HepG2 (cell line): ENCODE measurements around the gene ZNF134. TPM values are rescaled to one million over a fixed set of nuclear protein-coding genes. Genes with fewer than 3 reads are reported as not detected.

Experiments used
- PHF20 ChIP-seq: sonication (generic); formaldehyde crosslinking; IDR thresholded peaks from 2 replicates; pipeline ENCODE4 v1.5.0; 2020; ENCODE audit warnings: mild to moderate bottlenecking, missing genetic modification reagents
- RAD21 ChIP-seq: fragments of 450-650 bp; formaldehyde crosslinking; IDR thresholded peaks from 2 replicates; pipeline ENCODE4 v1.5.0; 2020; ENCODE audit warnings: mild to moderate bottlenecking
- ZNF441 ChIP-seq: sonication (generic); formaldehyde crosslinking; IDR thresholded peaks from 2 replicates; pipeline ENCODE4 v1.7.0; 2021; ENCODE audit warnings: missing genetic modification reagents, borderline replicate concordance
- polyA plus RNA-seq, 8 experiments: library from polyadenylated mRNA; depleted of rRNA in 3 of 8; stranded (reverse) in 7 of 8; unstranded in 1 of 8; fragments of >200 nt; fragmentation: Illumina TruSeq in 4 of 8; extraction: Trizol in 4 of 8; gene quantifications; 2 replicates each; pipeline versions ENCODE4 v1.2.1 to v1.2.3, GENCODE V29; 2011 to 2016; ENCODE audit warnings: low read depth in 4 of 8, missing spikeins in 1 of 8, mixed read lengths in 1 of 8; ENCODE audit not compliant: insufficient read depth in 1 of 8
- total RNA-seq, 5 experiments: library from RNA; depleted of rRNA; stranded (reverse); fragments of >200 nt; fragmentation: Illumina TruSeq; extraction: Trizol; gene quantifications; 2 replicates each; pipeline ENCODE4 v1.2.3, GENCODE V29; 2016; ENCODE audit warnings: low read depth in 1 of 5
- TF ChIP-seq, protein P1 (sequence below): sonication (generic); formaldehyde crosslinking; IDR thresholded peaks from 2 replicates; pipeline ENCODE4 v1.5.0; 2020; ENCODE audit warnings: mild to moderate bottlenecking, missing genetic modification reagents, borderline replicate concordance
- TF ChIP-seq, protein P2 (sequence below): sonication (generic); formaldehyde crosslinking; IDR thresholded peaks from 2 replicates; pipeline ENCODE4 v1.4.0; 2020; ENCODE audit warnings: missing genetic modification reagents
- TF ChIP-seq, protein P3 (sequence below): sonication (generic); formaldehyde crosslinking; IDR thresholded peaks from 2 replicates; pipeline ENCODE4 v1.5.0; 2020; ENCODE audit warnings: missing genetic modification reagents
- TF ChIP-seq, protein P4 (sequence below): sonication (generic); formaldehyde crosslinking; IDR thresholded peaks from 2 replicates; pipeline ENCODE4 v1.5.0; 2020; ENCODE audit warnings: mild to moderate bottlenecking, missing genetic modification reagents, moderate library complexity
- TF ChIP-seq, protein P5 (sequence below): sonication (generic); formaldehyde crosslinking; IDR thresholded peaks from 2 replicates; pipeline ENCODE4 v1.4.0; 2020; ENCODE audit warnings: mild to moderate bottlenecking, missing genetic modification reagents
- TF ChIP-seq, protein P6 (sequence below): IDR thresholded peaks from 2 replicates; pipeline ENCODE4 v1.6.1; 2016; ENCODE audit warnings: missing genetic modification reagents, missing compliant biosample characterization
- TF ChIP-seq, protein P7 (sequence below): sonication (generic); formaldehyde crosslinking; IDR thresholded peaks from 2 replicates; pipeline ENCODE4 v1.4.0; 2020; ENCODE audit warnings: missing genetic modification reagents

ZNF134 gene
- total and polyA plus RNA-seq, 2 of the 13 experiments (the other 11 are each of a cell fraction or from before 2014, with no cell fraction given), result 6.8 to 17.1 TPM

DNA sequence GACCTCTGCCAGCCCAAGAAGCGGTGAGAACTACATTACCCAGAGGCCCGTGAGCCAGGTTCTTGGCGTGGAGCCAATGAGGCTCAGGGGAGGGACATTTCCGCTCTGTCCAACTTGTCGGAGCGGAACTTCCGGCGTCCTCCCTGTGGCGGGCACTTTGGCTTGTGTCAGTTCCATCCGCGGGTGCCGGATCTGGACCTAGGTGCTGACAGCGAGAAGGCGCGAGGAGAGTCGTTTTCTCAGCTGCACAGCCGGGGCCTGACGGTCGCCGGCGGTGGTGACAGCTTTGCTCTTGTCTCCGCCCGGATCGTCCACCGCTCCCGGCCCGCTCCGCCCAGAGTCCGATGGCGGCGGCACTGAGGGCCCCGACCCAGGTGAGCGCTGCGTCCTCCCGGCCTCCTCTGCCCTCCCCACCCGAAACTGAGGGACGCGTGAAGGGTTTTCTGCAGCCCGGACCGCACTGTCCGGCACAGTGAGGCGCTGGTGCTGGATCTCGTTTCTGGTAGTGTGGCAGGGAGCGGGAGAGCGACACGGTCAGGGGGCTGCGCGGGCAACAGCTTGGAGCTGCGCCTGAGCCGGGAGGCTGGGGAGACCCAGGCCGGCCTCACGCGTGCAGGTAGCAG lies 14.2 kb upstream of the ZNF134 start, which contains the start of gene ZNF530 (continued):
- TF ChIP-seq, protein P1, sequence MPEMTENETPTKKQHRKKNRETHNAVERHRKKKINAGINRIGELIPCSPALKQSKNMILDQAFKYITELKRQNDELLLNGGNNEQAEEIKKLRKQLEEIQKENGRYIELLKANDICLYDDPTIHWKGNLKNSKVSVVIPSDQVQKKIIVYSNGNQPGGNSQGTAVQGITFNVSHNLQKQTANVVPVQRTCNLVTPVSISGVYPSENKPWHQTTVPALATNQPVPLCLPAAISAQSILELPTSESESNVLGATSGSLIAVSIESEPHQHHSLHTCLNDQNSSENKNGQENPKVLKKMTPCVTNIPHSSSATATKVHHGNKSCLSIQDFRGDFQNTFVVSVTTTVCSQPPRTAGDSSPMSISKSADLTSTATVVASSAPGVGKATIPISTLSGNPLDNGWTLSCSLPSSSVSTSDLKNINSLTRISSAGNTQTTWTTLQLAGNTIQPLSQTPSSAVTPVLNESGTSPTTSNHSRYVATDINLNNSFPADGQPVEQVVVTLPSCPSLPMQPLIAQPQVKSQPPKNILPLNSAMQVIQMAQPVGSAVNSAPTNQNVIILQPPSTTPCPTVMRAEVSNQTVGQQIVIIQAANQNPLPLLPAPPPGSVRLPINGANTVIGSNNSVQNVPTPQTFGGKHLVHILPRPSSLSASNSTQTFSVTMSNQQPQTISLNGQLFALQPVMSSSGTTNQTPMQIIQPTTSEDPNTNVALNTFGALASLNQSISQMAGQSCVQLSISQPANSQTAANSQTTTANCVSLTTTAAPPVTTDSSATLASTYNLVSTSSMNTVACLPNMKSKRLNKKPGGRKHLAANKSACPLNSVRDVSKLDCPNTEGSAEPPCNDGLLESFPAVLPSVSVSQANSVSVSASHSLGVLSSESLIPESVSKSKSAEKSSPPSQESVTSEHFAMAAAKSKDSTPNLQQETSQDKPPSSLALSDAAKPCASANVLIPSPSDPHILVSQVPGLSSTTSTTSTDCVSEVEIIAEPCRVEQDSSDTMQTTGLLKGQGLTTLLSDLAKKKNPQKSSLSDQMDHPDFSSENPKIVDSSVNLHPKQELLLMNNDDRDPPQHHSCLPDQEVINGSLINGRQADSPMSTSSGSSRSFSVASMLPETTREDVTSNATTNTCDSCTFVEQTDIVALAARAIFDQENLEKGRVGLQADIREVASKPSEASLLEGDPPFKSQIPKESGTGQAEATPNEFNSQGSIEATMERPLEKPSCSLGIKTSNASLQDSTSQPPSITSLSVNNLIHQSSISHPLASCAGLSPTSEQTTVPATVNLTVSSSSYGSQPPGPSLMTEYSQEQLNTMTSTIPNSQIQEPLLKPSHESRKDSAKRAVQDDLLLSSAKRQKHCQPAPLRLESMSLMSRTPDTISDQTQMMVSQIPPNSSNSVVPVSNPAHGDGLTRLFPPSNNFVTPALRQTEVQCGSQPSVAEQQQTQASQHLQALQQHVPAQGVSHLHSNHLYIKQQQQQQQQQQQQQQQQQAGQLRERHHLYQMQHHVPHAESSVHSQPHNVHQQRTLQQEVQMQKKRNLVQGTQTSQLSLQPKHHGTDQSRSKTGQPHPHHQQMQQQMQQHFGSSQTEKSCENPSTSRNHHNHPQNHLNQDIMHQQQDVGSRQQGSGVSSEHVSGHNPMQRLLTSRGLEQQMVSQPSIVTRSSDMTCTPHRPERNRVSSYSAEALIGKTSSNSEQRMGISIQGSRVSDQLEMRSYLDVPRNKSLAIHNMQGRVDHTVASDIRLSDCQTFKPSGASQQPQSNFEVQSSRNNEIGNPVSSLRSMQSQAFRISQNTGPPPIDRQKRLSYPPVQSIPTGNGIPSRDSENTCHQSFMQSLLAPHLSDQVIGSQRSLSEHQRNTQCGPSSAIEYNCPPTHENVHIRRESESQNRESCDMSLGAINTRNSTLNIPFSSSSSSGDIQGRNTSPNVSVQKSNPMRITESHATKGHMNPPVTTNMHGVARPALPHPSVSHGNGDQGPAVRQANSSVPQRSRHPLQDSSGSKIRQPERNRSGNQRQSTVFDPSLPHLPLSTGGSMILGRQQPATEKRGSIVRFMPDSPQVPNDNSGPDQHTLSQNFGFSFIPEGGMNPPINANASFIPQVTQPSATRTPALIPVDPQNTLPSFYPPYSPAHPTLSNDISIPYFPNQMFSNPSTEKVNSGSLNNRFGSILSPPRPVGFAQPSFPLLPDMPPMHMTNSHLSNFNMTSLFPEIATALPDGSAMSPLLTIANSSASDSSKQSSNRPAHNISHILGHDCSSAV (CRISPR knock-in tag), result no peak
- TF ChIP-seq PHF20 (peak; percentile 88), RAD21 (CRISPR knock-in tag) (no peak), ZNF441 (no peak)
- TF ChIP-seq, protein P2, sequence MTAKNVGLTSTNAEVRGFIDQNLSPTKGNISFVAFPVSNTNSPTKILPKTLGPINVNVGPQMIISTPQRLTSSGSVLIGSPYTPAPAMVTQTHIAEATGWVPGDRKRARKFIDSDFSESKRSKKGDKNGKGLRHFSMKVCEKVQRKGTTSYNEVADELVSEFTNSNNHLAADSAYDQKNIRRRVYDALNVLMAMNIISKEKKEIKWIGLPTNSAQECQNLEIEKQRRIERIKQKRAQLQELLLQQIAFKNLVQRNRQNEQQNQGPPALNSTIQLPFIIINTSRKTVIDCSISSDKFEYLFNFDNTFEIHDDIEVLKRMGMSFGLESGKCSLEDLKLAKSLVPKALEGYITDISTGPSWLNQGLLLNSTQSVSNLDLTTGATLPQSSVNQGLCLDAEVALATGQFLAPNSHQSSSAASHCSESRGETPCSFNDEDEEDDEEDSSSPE (CRISPR knock-in tag), result peak; percentile 98
- TF ChIP-seq, protein P3, sequence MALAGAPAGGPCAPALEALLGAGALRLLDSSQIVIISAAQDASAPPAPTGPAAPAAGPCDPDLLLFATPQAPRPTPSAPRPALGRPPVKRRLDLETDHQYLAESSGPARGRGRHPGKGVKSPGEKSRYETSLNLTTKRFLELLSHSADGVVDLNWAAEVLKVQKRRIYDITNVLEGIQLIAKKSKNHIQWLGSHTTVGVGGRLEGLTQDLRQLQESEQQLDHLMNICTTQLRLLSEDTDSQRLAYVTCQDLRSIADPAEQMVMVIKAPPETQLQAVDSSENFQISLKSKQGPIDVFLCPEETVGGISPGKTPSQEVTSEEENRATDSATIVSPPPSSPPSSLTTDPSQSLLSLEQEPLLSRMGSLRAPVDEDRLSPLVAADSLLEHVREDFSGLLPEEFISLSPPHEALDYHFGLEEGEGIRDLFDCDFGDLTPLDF, result peak; percentile 72; the same call in 1 of the 2 replicates
- TF ChIP-seq, protein P4, sequence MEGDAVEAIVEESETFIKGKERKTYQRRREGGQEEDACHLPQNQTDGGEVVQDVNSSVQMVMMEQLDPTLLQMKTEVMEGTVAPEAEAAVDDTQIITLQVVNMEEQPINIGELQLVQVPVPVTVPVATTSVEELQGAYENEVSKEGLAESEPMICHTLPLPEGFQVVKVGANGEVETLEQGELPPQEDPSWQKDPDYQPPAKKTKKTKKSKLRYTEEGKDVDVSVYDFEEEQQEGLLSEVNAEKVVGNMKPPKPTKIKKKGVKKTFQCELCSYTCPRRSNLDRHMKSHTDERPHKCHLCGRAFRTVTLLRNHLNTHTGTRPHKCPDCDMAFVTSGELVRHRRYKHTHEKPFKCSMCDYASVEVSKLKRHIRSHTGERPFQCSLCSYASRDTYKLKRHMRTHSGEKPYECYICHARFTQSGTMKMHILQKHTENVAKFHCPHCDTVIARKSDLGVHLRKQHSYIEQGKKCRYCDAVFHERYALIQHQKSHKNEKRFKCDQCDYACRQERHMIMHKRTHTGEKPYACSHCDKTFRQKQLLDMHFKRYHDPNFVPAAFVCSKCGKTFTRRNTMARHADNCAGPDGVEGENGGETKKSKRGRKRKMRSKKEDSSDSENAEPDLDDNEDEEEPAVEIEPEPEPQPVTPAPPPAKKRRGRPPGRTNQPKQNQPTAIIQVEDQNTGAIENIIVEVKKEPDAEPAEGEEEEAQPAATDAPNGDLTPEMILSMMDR (CRISPR knock-in tag), result peak; percentile 34
- TF ChIP-seq, protein P5, sequence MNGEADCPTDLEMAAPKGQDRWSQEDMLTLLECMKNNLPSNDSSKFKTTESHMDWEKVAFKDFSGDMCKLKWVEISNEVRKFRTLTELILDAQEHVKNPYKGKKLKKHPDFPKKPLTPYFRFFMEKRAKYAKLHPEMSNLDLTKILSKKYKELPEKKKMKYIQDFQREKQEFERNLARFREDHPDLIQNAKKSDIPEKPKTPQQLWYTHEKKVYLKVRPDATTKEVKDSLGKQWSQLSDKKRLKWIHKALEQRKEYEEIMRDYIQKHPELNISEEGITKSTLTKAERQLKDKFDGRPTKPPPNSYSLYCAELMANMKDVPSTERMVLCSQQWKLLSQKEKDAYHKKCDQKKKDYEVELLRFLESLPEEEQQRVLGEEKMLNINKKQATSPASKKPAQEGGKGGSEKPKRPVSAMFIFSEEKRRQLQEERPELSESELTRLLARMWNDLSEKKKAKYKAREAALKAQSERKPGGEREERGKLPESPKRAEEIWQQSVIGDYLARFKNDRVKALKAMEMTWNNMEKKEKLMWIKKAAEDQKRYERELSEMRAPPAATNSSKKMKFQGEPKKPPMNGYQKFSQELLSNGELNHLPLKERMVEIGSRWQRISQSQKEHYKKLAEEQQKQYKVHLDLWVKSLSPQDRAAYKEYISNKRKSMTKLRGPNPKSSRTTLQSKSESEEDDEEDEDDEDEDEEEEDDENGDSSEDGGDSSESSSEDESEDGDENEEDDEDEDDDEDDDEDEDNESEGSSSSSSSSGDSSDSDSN (CRISPR knock-in tag), result peak; percentile 68
- TF ChIP-seq, protein P6, sequence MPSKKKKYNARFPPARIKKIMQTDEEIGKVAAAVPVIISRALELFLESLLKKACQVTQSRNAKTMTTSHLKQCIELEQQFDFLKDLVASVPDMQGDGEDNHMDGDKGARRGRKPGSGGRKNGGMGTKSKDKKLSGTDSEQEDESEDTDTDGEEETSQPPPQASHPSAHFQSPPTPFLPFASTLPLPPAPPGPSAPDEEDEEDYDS (CRISPR knock-in tag), result no peak
- TF ChIP-seq, protein P7, sequence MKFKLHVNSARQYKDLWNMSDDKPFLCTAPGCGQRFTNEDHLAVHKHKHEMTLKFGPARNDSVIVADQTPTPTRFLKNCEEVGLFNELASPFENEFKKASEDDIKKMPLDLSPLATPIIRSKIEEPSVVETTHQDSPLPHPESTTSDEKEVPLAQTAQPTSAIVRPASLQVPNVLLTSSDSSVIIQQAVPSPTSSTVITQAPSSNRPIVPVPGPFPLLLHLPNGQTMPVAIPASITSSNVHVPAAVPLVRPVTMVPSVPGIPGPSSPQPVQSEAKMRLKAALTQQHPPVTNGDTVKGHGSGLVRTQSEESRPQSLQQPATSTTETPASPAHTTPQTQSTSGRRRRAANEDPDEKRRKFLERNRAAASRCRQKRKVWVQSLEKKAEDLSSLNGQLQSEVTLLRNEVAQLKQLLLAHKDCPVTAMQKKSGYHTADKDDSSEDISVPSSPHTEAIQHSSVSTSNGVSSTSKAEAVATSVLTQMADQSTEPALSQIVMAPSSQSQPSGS, result peak; percentile 46; the same call in 1 of the 2 replicates
